Measurements from ENCODE around the gene YIPF4. TPM values are rescaled to one million over a fixed set of nuclear protein-coding genes. Genes with fewer than 3 reads are reported as not detected.

The YIPF4 gene
- total RNA-seq, 1 experiment from 2014 or later, result 23.0 TPM

DNA sequence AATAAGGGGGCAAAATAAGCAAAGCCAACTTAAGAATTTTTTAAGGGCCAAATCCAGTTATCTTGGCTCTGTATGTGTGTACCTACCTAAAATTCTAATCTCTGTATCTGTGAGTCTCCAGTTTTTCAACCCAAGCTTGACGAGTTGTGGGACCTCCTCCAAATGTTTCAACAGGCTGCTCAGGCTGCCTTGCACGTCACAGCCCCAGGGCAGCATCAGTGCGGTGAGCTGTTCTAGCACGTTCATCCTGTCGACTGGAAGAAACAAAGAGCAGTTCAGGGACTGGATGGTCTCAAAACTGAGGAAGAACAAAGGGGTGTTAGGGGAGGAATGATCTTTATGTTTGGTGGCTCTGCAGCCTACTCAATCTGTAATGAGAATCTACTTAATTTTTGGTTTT lies 42.4 kb upstream of the YIPF4 start:
- H3K9me3 Mint-ChIP-seq, result peaks cover 5% of the 10 kb centered on the region
- H3K4me1 Mint-ChIP-seq, result peaks cover 7% of the 10 kb centered on the region
- ATAC-seq, result no peak

DNA sequence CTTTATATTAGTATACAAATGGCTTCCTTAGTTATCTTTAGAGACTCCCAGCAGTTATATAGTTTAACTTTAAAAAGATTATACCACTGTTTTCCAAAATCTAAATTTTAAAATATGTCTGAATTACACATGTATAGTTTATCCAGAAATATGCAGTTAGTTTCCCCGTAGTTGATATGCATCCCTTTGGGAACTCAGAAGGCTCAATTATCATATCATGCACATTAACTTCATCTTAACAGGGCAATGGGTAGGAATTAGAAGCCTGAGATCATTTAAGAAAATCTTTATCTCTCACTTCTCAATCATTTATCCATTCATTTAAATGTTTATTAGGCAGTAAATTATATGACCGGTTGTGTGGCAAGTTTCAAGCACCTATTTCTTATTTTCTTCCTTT lies 40.2 kb upstream of the YIPF4 start:
- peaks cover 5% of the 10 kb centered on the region for H3K9me3 Mint-ChIP-seq
- H3K27me3 Mint-ChIP-seq (ENCODE audit: low read depth), result no peaks in the 10 kb centered on the region
- no peak overlapping the region for H3K27ac Mint-ChIP-seq
- DNase-seq (ENCODE audit: low spot score) (no peak), ATAC-seq (no peak)
- ChIA-PET POLR2A (no interaction called here), CTCF (no interaction called here)
- H3K4me1 Mint-ChIP-seq, result peaks cover 7% of the 10 kb centered on the region
- H3K4me3 Mint-ChIP-seq, result no peak overlapping the region
- TF ChIP-seq GABPB1 (CRISPR knock-in tag; IDR thresholded peaks at IDR 0.05) (no peak), ZNF671 (CRISPR knock-in tag; IDR thresholded peaks at IDR 0.05) (no peak), KAT7 (CRISPR knock-in tag; IDR thresholded peaks at IDR 0.05; ENCODE audit: borderline replicate concordance) (no peak), TCF7 (CRISPR knock-in tag; IDR thresholded peaks at IDR 0.05; ENCODE audit: low read depth) (no peak), RORB (CRISPR knock-in tag; IDR thresholded peaks at IDR 0.05) (no peak), CREM (CRISPR knock-in tag; IDR thresholded peaks at IDR 0.05) (no peak), NR3C1 (CRISPR knock-in tag; conservative IDR thresholded peaks at IDR 0.05; ENCODE audit: low read depth) (no peak)
- TF ChIP-seq, protein P1, sequence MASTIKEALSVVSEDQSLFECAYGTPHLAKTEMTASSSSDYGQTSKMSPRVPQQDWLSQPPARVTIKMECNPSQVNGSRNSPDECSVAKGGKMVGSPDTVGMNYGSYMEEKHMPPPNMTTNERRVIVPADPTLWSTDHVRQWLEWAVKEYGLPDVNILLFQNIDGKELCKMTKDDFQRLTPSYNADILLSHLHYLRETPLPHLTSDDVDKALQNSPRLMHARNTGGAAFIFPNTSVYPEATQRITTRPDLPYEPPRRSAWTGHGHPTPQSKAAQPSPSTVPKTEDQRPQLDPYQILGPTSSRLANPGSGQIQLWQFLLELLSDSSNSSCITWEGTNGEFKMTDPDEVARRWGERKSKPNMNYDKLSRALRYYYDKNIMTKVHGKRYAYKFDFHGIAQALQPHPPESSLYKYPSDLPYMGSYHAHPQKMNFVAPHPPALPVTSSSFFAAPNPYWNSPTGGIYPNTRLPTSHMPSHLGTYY (CRISPR knock-in tag; IDR thresholded peaks at IDR 0.05), result no peak
- TF ChIP-seq, protein P2, sequence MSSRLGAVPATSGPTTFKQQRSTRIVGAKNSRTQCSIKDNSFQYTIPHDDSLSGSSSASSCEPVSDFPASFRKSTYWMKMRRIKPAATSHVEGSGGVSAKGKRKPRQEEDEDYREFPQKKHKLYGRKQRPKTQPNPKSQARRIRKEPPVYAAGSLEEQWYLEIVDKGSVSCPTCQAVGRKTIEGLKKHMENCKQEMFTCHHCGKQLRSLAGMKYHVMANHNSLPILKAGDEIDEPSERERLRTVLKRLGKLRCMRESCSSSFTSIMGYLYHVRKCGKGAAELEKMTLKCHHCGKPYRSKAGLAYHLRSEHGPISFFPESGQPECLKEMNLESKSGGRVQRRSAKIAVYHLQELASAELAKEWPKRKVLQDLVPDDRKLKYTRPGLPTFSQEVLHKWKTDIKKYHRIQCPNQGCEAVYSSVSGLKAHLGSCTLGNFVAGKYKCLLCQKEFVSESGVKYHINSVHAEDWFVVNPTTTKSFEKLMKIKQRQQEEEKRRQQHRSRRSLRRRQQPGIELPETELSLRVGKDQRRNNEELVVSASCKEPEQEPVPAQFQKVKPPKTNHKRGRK (CRISPR knock-in tag; IDR thresholded peaks at IDR 0.05; ENCODE audit: borderline replicate concordance), result no peak
- TF ChIP-seq, protein P3, sequence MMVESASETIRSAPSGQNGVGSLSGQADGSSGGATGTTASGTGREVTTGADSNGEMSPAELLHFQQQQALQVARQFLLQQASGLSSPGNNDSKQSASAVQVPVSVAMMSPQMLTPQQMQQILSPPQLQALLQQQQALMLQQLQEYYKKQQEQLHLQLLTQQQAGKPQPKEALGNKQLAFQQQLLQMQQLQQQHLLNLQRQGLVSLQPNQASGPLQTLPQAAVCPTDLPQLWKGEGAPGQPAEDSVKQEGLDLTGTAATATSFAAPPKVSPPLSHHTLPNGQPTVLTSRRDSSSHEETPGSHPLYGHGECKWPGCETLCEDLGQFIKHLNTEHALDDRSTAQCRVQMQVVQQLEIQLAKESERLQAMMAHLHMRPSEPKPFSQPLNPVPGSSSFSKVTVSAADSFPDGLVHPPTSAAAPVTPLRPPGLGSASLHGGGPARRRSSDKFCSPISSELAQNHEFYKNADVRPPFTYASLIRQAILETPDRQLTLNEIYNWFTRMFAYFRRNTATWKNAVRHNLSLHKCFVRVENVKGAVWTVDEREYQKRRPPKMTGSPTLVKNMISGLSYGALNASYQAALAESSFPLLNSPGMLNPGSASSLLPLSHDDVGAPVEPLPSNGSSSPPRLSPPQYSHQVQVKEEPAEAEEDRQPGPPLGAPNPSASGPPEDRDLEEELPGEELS (CRISPR knock-in tag; IDR thresholded peaks at IDR 0.05), result no peak
- peaks cover 3% of the 10 kb centered on the region; the same call in 1 of the 2 replicates for H3K36me3 Mint-ChIP-seq

More for the DNA sequence above, 42.4 kb upstream of the YIPF4 start:
- Mint-ChIP-seq H3K4me3 (no peak overlapping the region), H3K36me3 (peaks cover 3% of the 10 kb centered on the region; the same call in 1 of the 2 replicates), H3K27ac (no peak overlapping the region), H3K27me3 (ENCODE audit: low read depth) (no peaks in the 10 kb centered on the region)
- CTCF ChIA-PET, result no interaction called here
- POLR2A ChIA-PET, result interaction anchor here (0.6 to 0.7 kb wide), 2 partner anchors 23 to 384 kb away, joined by 3 to 5 read pairs; no protein-coding TSS in a partner anchor
- TF ChIP-seq, protein P4, sequence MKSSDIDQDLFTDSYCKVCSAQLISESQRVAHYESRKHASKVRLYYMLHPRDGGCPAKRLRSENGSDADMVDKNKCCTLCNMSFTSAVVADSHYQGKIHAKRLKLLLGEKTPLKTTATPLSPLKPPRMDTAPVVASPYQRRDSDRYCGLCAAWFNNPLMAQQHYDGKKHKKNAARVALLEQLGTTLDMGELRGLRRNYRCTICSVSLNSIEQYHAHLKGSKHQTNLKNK (CRISPR knock-in tag; IDR thresholded peaks at IDR 0.05), result no peak
- no peak for TF ChIP-seq RELA (CRISPR knock-in tag; IDR thresholded peaks at IDR 0.05; ENCODE audit: borderline replicate concordance)
- no peak for TF ChIP-seq OVOL2 (CRISPR knock-in tag; IDR thresholded peaks at IDR 0.05; ENCODE audit: borderline replicate concordance)
- TF ChIP-seq, protein P5, sequence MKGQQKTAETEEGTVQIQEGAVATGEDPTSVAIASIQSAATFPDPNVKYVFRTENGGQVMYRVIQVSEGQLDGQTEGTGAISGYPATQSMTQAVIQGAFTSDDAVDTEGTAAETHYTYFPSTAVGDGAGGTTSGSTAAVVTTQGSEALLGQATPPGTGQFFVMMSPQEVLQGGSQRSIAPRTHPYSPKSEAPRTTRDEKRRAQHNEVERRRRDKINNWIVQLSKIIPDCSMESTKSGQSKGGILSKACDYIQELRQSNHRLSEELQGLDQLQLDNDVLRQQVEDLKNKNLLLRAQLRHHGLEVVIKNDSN (CRISPR knock-in tag; IDR thresholded peaks at IDR 0.05), result no peak
- TF ChIP-seq ZNF317 (CRISPR knock-in tag; IDR thresholded peaks at IDR 0.05; ENCODE audit: borderline replicate concordance, low read depth), result no peak
- TF ChIP-seq, protein P1 (CRISPR knock-in tag; IDR thresholded peaks at IDR 0.05), result no peak
- TF ChIP-seq, protein P6, sequence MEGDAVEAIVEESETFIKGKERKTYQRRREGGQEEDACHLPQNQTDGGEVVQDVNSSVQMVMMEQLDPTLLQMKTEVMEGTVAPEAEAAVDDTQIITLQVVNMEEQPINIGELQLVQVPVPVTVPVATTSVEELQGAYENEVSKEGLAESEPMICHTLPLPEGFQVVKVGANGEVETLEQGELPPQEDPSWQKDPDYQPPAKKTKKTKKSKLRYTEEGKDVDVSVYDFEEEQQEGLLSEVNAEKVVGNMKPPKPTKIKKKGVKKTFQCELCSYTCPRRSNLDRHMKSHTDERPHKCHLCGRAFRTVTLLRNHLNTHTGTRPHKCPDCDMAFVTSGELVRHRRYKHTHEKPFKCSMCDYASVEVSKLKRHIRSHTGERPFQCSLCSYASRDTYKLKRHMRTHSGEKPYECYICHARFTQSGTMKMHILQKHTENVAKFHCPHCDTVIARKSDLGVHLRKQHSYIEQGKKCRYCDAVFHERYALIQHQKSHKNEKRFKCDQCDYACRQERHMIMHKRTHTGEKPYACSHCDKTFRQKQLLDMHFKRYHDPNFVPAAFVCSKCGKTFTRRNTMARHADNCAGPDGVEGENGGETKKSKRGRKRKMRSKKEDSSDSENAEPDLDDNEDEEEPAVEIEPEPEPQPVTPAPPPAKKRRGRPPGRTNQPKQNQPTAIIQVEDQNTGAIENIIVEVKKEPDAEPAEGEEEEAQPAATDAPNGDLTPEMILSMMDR (IDR thresholded peaks at IDR 0.05), result no peak
- TF ChIP-seq, protein P7, sequence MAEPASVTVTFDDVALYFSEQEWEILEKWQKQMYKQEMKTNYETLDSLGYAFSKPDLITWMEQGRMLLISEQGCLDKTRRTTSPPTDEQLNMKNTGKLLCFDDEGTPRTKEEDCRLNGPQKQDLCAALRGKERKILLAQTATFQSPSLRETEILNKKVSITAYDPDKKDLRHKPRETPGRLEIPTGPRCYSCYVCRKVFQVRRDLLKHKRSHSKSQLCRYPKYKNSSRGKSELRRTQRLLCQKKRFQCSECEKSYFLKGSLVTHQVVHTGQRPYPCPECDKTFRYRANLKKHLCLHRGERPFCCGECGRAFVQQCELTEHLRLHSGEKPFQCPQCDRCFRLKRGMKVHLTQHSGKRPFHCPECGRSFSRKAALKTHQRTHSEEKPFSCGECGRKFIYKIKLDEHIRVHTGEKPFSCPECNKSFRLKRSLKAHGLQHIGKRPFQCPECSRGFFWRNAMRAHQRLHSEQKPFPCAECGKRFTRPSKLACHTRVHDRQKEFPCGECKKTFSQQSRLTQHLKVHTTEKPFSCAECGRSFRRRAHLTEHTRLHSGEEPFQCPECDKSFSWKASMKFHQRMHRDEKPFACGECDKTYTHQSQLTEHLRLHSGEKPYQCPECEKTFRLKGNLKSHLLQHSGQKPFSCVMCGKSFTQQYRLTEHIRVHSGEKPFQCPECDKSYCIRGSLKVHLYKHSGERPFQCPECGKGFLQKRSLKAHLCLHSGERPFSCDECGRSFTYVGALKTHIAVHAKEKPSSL (CRISPR knock-in tag; conservative IDR thresholded peaks at IDR 0.05), result no peak
- TF ChIP-seq KAT7 (CRISPR knock-in tag; IDR thresholded peaks at IDR 0.05; ENCODE audit: borderline replicate concordance), result no peak
- no peak for TF ChIP-seq CBFB (CRISPR knock-in tag; IDR thresholded peaks at IDR 0.05; ENCODE audit: low read depth)
- TF ChIP-seq EMX1 (CRISPR knock-in tag; IDR thresholded peaks at IDR 0.05), result no peak
- DNase-seq (ENCODE audit: low spot score), result no peak
